Stimulated activated CD4-positive, alpha-beta T cell treated with anti-CD3 and anti-CD28 coated beads, Interleukin-12 subunit alpha, Interleukin-12 subunit beta, amount 100 ng/mL, for 48 hours (primary cell): ENCODE results near the gene IL1R2.

Source experiments
- DNase-seq, 3 donors: peaks; one replicate each; pipeline ENCODE4 v3.0.0-alpha.2; 2020; ENCODE audit warnings: low read depth in 2 of 3, low spot score in 1 of 3

The IL1R2 gene

DNA sequence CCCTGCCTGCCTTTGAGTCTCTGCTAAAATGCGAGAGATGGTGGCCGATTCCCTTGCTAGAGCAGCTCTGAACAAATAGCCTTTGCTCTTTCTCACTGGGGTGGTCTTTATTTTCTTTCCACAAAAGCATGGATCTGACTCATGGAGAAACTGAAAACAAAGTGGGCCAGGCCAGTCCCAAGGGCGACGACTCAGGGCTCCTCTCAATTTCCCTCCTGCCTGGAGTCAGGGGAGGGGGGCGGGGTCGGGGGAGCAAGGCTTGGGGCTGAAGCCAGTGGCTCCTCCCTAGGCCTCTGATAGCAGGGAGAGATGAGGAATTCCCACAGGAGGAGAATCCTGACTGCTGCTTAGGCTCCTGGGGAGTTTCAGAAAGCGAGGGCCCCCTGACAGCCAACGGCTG, 17.1 kb upstream of the IL1R2 start:
- DNase-seq, result no peak

DNA sequence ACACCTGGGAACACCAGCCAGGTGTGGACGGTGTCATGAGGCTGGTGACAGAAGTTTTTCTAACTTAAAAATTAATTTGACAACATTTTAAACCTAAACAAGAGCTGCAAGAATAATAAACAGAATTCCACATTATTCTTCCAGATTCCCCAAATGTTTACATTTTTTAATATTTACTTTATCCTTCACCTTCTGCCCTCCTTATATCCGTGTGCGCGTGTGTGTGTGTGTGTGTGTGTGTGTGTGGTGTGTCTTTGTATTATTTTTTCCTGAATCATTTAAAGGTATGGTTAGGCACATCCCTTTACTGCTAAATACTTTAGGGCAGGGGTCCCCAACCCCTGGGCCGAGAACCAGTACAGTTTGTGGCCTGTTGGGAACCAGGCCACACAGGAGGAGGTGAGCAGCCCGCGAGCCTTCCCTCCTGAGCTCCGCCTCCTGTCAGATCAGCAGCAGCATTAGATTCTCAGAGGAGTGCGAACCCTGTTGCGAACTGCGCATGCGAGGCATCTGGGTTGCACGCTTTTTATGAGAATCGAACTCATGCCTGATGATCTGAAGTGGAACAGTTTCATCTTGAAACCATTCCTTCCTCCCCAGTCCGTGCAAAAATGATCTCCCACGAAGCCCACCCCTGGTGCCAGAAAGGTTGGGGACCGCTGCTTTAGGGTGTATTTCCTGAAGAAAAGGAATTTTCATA, 16.4 kb upstream of the IL1R2 start:
- DNase-seq, result no peak

DNA sequence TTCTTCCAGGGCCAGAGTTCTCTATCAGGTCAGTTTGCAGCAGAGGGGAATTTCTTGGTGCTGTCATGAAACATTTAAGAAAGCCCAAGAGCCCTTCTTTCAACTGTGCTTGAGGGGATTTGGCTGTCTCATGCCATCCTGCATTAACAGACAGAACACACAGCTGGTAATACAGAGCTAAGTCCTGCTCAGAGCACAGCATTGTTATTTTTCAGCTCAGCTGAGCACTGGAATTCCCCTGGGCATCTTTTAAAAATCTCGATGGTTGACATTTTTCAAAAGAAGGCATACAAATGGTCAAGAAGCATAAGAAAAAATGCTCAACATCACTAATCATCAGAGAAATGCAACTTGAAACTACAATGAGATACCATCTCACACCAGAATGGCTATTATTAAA, 14.9 kb upstream of the IL1R2 start:
- DNase-seq, result no peak

DNA sequence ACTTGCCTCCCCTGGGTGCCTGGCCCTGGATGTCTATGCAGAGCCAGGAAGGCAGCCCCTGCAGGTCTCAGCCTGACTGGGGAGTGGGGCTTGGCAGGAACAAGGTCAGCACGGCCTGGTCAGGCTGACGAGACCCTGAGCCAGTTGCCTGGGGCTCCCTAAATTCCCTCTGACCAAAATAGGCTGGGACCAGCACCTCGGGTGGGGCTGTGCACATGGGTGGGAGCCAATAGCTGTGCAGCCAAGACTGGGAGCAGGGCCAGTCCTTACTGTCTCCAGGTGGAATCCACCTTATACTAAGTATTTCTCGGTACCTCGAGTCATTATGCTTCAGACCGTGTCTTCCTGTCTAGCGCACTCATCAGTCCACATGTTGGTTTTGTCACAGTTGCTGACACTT, 11.4 kb upstream of the IL1R2 start:
- DNase-seq, result no peak

DNA sequence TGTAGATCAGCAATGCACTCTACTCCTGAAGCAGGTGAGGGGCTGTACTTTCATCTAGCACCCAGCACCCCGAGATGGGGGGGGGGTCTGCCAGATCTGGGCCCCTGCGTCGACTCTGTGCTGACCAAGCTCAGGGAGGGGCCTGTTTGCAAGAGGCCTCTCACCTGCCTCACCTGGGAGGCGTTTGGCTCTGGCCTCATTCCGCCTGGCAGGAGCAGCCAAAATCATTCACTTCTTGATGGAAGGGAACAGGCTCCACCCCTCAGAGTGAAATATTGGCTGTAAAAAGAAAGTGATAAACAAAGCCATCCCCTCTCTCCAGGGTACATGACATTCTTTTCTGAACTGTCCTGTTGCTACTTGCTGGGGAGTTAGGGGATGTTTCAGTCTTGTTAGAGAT, 10.7 kb upstream of the IL1R2 start:
- no peak for DNase-seq

DNA sequence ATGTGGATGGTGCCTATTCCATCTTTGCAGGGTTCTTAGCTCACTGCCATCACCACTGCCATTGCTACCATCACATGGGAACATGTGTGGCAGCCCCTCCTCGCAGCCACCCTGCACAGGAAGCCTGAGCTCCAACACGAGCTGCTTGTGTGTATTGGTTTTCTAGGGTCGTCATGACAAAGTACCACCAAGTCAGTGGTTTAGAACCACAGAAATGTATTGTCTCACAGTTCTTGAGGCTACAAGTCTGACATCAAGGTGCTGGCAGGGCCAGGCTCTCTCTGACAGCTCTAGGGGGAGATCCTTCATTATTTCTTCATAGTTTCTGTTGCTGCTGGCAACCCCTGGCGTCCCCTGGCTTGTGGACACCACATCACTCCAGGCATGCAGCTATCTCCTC, 10.3 kb upstream of the IL1R2 start:
- no peak for DNase-seq

DNA sequence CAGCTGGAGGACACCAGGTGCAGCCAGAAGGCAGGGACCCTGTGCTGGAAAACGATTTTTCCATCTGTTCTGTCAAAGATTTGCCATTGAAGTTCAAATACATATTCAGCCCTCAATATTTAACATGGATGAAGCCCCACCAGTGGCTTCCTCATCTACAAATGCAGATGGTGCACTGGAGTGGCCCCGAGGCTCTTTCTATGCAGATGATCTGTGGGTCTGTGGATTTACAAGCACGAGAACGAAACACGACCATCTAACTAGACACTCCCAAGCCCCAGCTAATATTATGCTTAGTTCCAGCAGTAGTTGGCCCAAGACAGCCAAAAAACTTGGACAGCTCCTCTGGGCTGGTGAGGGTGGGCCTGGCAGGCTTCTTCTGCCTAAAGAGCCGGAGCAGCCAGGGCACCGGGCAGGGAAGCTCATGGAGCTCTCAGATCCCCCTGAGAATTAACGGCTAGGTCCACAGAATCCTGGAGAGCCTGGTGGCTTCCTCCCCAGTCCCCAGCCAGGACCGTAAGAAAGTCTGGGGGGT, 9.2 kb upstream of the IL1R2 start:
- no peak for DNase-seq

DNA sequence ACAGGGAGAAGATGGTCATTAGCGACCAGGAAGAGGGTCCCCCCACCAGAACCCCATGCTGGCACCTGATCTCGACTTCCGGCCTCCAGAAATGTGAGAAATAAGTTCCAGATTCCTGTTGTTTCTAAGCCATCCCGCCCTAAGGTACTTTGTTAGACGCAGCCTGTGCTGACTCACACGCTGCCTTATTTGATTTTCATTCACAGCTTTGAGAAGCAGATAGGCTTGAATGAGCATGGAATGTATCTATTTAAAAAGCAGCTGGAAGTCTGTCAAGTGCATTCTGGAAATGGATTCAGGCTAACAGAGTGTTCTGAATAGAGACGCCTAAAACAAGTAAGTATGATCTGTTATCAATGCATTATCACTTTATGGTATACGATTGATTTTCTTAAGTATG, 8.3 kb upstream of the IL1R2 start:
- DNase-seq, result no peak

DNA sequence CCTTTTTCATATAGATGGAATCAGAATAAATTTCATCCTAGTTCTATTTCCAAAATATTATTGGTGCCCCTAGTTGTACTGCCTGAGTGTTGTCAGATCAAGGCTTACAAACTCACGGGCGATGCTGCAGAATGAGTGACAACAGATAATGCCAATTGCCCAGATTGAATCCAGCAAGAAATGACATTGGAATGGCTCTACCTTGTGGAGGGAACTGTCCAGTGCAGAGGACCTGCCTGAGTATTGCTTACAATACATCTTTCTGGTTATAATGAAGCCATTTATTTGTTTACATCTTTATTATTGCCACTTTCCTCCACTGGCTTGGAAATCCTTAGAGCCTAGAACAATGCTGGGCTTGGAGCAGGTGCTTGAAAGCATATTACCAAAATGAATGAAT, 7.8 kb upstream of the IL1R2 start:
- DNase-seq, result no peak

DNA sequence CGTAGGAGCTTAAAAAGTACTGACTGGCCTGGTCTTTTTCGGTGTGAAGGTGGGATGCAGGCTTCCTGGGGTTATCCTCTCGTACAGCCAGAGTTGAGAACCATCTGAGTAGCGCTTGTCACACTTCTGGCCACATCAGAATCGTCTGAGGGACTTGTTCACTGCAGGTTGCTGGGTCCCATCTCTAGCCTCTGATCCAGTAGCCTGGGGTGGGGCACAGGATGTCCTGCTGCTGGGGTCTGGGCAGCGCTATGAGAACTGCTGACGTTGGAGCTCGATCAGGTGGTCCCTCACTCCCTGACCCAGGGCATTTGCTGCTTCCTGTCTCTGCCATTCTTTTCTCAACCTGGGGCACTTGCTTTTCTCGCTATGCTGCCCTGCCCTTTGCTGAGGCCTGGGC, 7.1 kb upstream of the IL1R2 start:
- no peak for DNase-seq

DNA sequence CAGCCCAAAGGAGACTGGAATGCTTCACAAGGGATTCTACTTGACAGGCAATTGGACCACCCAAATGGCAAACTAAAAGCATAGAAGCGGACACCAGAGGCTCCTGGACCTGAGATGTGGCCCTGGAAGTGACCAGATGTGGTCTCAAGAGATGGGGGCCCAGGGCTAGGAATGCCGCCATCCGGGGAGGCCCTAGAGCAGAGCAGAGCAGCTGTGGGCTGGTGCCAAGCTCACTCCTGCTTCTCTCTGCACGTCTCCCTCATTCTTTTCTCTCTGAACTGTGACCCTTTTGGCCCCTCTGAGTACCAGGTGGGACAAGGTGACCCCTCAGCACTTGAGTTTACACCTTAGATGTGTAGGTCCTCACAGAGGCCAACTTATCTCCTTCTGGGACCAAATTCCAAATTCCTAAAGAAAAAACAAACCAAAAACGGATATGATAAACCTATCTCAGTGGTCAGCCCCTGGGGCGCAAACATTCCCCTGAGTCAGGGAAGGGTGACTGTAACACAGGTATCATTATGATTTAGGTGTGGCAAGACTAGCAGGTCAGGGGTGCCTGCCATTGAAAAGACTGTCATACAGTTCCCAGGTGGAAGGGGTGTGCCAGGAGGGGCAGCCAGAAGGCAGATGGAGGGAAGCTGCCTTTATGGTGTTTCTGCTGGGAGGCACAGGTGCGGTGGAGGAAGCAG, 6.5 kb upstream of the IL1R2 start:
- DNase-seq, result no peak

DNA sequence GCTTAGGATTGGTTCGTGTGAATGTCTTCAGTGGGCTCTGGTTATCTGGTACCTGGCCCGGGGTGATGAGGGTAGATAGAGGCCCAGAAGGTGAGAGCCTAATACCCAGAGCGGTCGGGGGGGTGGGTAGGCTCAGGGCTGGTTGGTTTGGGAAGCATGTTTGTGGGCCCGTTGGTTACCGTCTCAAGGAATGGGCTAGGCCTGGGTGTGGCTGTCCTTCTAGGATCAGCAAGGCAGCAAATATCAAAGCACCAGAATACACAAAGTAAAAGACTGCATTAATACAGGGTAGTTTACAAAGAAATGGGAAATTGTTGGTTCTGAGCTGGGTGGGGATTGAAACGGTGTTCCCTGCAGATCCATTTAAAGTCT, 6.0 kb upstream of the IL1R2 start:
- no peak for DNase-seq

DNA sequence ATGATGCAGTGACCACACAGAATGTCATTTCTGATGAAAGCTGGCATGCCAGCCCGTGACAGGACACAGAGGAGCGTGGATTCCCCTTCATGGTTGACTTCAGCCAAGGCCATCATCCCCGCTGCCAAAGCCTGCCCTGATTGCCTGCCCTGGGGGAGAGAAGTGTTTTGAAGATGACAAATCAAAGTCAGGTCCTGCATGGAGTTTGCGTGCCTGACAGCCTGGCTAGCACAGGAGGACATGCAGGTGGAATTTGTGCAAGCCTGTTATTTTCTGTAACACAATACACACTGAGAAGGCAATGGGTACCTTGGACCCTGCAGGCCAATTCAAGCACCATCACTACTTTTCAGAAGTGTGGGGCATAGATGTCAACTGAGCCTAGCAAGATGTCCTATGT, 5.4 kb upstream of the IL1R2 start:
- no peak for DNase-seq

DNA sequence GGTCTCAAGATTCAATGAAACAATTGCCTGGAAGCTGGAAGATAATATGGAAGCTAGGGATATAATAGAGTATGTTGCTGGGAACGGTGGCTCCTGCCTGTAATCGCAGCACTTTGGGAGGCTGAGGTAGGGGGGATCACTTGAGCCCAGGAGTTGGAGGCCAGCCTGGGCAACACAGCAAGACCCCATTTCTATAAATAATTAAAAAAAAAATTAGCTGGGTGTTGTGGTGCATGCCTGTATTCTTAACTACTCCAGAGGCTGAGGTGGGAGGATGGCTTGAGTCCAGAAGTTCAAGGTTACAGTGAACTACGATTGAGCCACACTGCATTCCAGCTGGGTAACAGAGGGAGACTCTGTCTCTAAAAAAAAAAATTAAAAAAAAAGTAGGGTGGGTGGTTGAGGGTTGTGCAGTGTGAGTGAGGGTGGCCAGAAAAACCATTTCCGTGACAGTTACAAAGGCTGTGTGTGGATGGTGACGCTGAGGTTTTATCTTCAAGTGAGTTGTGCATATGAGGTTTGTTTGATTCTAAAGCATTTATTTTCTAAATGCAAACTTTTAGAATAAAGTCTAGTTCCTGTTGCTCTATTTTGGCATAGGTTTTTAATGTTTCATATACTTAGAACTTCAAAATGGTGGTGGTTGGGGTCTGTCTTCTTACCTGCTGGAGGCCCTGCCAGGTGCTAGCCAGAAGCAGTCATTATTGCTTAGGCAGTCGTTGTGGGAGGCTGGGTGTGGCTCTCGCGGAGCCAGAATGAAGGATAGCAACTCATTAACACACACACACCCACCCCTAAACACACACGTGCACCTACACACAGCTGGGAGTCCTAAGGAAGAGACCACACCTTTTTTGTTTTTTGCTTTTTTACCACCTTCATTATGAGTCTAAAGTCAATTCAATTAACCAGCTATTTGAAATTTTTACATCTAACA, 4.7 kb upstream of the IL1R2 start:
- no peak for DNase-seq

DNA sequence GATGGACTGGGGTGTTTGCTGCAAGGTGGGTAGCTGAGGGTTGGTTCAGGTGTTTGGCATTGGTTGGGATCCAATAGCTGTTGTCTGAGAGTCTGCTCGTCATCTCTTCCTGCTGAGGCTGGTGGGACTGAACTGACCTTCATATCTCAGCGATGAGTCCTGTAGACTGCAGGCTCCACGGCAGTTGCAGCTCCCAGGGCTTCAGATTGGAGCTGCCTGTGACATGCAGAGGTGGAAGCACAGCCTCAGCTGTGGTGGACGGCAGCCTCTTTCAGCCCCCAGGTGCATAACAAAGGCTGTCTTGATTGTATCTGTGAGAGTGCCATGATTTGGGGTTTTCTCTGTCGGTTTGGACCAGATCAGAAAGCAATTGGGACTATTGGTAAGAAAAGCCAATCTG, 3.9 kb upstream of the IL1R2 start:
- no peak for DNase-seq

DNA sequence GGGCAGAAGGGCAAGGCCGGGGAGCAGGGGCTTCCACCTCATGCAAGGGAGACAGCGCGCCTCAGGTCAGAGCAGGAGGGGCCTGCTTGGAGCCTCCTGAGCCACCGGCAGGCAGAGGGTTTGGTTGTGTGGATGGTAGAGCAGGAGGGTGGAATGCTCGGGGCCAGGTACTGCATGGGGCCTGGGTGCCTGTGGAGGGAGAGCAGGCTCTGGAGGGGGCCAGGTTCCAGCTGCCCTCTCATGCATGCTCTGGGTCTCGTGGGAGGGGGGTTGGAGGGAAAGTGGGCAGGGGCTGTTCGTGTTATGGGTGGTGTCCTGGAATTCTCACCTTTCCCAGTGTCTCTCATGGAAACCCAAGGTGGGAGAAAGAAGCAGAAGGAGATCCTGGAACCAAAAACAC, 3.2 kb upstream of the IL1R2 start:
- no peak for DNase-seq

DNA sequence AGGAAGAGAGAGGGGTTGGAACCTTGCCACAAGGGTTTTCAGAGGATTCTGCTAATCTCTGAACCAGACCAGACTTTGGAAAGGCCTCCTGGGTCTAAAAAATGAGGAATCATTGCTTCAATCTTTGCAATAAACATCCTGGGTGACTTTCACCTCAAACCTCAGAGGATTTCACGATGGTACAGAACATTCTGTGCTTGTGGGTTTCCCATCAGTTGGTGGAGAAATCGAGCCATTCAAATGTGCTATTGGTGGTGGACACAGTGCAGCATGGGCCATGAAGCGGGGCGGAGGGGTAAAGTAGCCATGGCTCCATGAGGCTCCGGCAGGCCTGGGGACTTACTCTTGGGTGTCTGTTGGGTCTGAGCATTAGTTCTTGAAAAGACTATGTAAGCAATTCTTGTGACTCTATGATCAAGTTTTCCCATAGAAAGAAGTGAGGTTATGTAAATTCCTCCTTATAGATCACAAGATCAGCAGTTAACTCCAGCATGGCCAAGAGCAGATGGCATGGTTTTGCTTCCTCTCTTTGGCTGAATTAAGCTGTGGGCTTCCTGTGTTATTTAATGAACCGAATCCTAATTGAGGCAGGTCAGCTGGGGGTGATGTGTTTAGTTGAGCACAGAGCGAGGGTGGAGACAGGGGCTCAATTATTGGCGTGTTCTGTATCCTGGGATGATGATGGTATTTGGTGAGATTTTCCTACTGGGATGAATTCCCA, 1.9 kb upstream of the IL1R2 start:
- no peak for DNase-seq

DNA sequence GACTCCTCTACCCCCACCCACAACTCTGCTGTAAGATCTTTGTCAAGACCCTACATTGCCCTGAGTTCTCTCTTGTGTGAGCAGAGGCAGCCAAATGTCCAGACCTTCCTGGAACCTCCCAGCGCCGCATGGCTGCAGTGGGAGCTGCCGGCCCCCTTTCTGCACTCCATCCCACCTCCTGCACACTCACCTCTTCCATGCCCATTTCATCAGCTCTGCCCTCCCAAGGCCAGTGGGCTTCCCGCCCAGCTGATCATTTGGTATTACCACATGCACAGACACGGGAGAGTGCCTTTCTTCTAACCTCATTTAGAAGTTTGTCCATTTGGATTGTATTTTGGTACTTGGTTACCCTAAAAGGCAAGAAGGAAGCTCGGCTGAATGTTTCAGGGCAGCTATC, 2.0 kb downstream of the IL1R2 start:
- DNase-seq, result no peak

DNA sequence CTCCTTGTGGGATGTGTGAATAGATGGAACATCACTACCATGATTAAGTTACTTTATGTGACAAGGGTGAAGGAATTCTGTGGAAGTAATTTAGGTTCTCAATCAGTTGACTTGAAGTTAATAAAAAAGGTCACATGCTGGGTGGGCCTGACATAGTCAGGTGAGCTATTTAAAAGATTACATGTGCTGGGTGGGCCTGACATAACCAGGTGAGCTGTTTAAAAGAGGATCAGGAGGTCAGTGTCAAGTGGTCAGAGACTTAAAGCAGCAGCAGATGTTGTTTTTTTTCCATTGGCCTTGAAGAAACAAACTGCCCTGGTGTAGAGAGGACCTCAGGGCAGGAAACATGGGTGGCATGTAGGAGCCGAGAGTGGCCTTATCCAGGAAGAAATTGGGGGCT, 3.3 kb downstream of the IL1R2 start:
- no peak for DNase-seq

DNA sequence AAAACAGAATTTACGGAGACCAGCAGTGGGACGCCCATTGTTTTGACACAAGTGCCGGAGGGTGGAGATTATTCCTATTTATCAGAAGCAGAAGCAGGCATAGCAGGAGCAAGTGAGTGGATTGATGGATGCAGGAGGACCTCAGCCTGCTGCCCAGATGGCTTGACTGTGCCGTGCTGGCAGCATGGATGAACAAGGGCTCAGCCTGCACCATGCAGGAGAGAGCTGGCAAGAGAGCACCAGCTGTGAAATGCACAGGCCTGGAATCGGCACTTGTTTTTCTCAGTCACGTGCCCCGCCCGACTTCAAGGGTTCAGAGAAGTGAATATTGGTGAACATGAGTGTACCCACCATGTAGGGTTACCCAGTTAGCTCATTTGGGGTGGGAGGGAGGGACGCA, 4.0 kb downstream of the IL1R2 start:
- DNase-seq, result no peak

DNA sequence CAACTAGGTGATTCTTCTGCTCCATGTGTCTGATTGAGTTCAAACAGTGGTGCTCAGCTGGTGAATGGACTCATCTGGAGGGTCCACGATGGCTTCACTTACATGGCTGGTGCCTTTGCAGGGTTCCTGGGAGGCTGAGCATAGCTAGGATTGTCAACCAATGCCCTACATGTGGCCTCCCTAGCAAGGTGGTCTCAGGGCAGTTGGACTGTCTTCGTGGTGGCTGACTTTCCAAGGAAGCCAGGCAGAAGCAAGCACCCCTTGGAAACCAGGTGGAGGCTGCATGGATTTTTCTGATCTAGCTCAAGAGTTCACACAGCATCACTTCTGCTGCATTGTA, 6.8 kb downstream of the IL1R2 start:
- DNase-seq, result no peak
